ENCODE data around the gene SDCCAG8. TPM values are rescaled to one million over a fixed set of nuclear protein-coding genes. Genes with fewer than 3 reads are reported as not detected.

The SDCCAG8 gene
- total and polyA plus RNA-seq, 10 donors = 14.8 to 79.3 (median 46.5) TPM

GRCh38 chr1:243246916-243247315 lies 8.9 kb upstream of the SDCCAG8 start:
- WGBS, 5 donors = 36 to 57% (median 42%) methylated on average over 1 of the region's 1 CpG
- Histone ChIP-seq H3K4me1 (peaks cover 4 to 83% (median 43%) of the 10 kb centered on the region in 6 donors), H3K27ac (peak overlapping the region in 5 of 8 donors; percentile 27 to 61 (median 58)), H3K27me3 (replicated peaks in 1 of 7) (no peaks in the 10 kb centered on the region), H3K4me3 (no peak overlapping the region), H3K9me3 (no peaks in the 10 kb centered on the region), H3K36me3 (no peaks in the 10 kb centered on the region)
- TF ChIP-seq CTCF (IDR thresholded peaks at IDR 0.05 in 8 of 11, conservative IDR thresholded peaks at IDR 0.05 in 3 of 11) = no peak
- no peak for TF ChIP-seq POLR2A (IDR thresholded peaks at IDR 0.05)
- TF ChIP-seq POLR2AphosphoS5 (IDR thresholded peaks at IDR 0.05) = no peak
- DNase-seq = no peak
- intact Hi-C loops (cut with DNase I; ENCODE audit: low total_unique reads) = no loop called here

- H3K36me3 ChIP-seq = no peaks in the 10 kb centered on the region
- WGBS, 5 donors = 69 to 82% (median 79%) methylated on average over 3 of the region's 3 CpGs
- peak overlapping the region in 3 of 8 donors; percentile 49 to 61 (median 60) for H3K27ac ChIP-seq
- DNase-seq = no peak
- TF ChIP-seq CTCF (IDR thresholded peaks at IDR 0.05 in 8 of 11, conservative IDR thresholded peaks at IDR 0.05 in 3 of 11) = no peak
- no peak for TF ChIP-seq POLR2AphosphoS5 (IDR thresholded peaks at IDR 0.05)
- no peak for TF ChIP-seq POLR2A (IDR thresholded peaks at IDR 0.05)
- H3K27me3 ChIP-seq (replicated peaks in 1 of 7) = no peaks in the 10 kb centered on the region
- peaks cover 10 to 92% (median 53%) of the 10 kb centered on the region in 6 donors for H3K4me1 ChIP-seq
- H3K4me3 ChIP-seq = no peak overlapping the region
- no peaks in the 10 kb centered on the region for H3K9me3 ChIP-seq
- intact Hi-C loops (cut with DNase I; ENCODE audit: low total_unique reads) = no loop called here
These were observed 7.9 kb upstream of the SDCCAG8 start for GRCh38 chr1:243247901-243248300.

GRCh38 chr1:243249214-243249613 lies 6.6 kb upstream of the SDCCAG8 start:
- no peak for DNase-seq
- Histone ChIP-seq H3K27ac (no peak overlapping the region), H3K4me1 (peaks cover 17 to 100% (median 64%) of the 10 kb centered on the region in 6 donors), H3K4me3 (no peak overlapping the region), H3K9me3 (no peaks in the 10 kb centered on the region), H3K27me3 (replicated peaks in 1 of 7) (no peaks in the 10 kb centered on the region), H3K36me3 (no peaks in the 10 kb centered on the region)
- 90 to 98% (median 95%) methylated on average over 3 of the region's 3 CpGs for WGBS, 5 donors
- intact Hi-C loops (cut with DNase I; ENCODE audit: low total_unique reads) = no loop called here
- TF ChIP-seq POLR2A (IDR thresholded peaks at IDR 0.05) (no peak), CTCF (IDR thresholded peaks at IDR 0.05 in 8 of 11, conservative IDR thresholded peaks at IDR 0.05 in 3 of 11) (no peak), POLR2AphosphoS5 (IDR thresholded peaks at IDR 0.05) (no peak)

GRCh38 chr1:243250102-243250501 lies 5.7 kb upstream of the SDCCAG8 start:
- TF ChIP-seq CTCF (IDR thresholded peaks at IDR 0.05 in 8 of 11, conservative IDR thresholded peaks at IDR 0.05 in 3 of 11) (no peak), POLR2A (IDR thresholded peaks at IDR 0.05) (no peak), POLR2AphosphoS5 (IDR thresholded peaks at IDR 0.05) (no peak)
- Histone ChIP-seq H3K4me3 (no peak overlapping the region), H3K27me3 (replicated peaks in 1 of 7) (no peaks in the 10 kb centered on the region), H3K36me3 (no peaks in the 10 kb centered on the region), H3K4me1 (peaks cover 17 to 93% (median 56%) of the 10 kb centered on the region in 6 donors), H3K9me3 (no peaks in the 10 kb centered on the region), H3K27ac (no peak overlapping the region)
- 77 to 91% (median 79%) methylated on average over 3 of the region's 3 CpGs for WGBS, 5 donors
- no peak for DNase-seq
- intact Hi-C loops (cut with DNase I; ENCODE audit: low total_unique reads) = no loop called here

Data from spleen (tissue), 11 donors.